HepG2 (cell line): ENCODE results near the gene HHATL. TPM values are rescaled to one million over a fixed set of nuclear protein-coding genes. Genes with fewer than 3 reads are reported as not detected.

Experiments
- NKX3-1 ChIP-seq: sonication (generic); formaldehyde crosslinking; IDR thresholded peaks from 2 replicates; pipeline ENCODE4 v1.5.0; 2020; ENCODE audit warnings: missing genetic modification reagents
- NR2F1 ChIP-seq, 2 experiments: fragments of 450-650 bp in 1 of 2; formaldehyde crosslinking in 1 of 2; IDR thresholded peaks; 2 replicates each; pipeline versions ENCODE4 v1.5.0 to v1.6.1; 2016 to 2020; ENCODE audit warnings: mild to moderate bottlenecking in 1 of 2, missing compliant biosample characterization in 1 of 2, missing genetic modification reagents in 1 of 2, moderate library complexity in 1 of 2
- PHF20 ChIP-seq: sonication (generic); formaldehyde crosslinking; IDR thresholded peaks from 2 replicates; pipeline ENCODE4 v1.5.0; 2020; ENCODE audit warnings: mild to moderate bottlenecking, missing genetic modification reagents
- ZNF3 ChIP-seq: IDR thresholded peaks from 2 replicates; pipeline ENCODE4 v1.7.0; 2017; ENCODE audit warnings: inconsistent platforms
- ZNF510 ChIP-seq: sonication (generic); formaldehyde crosslinking; IDR thresholded peaks from 2 replicates; pipeline ENCODE4 v1.4.0; 2020; ENCODE audit warnings: low read depth, mild to moderate bottlenecking, missing genetic modification reagents
- ZNF547 ChIP-seq: sonication (generic); formaldehyde crosslinking; IDR thresholded peaks from 2 replicates; pipeline ENCODE4 v1.5.1; 2020; ENCODE audit warnings: mild to moderate bottlenecking, missing genetic modification reagents
- ZNF773 ChIP-seq: sonication (generic); formaldehyde crosslinking; IDR thresholded peaks from 2 replicates; pipeline ENCODE4 v1.4.0; 2020; ENCODE audit warnings: missing genetic modification reagents, borderline replicate concordance
- ZSCAN30 ChIP-seq: sonication (generic); formaldehyde crosslinking; IDR thresholded peaks from 2 replicates; pipeline ENCODE4 v1.5.0; 2020; ENCODE audit warnings: mild to moderate bottlenecking, missing genetic modification reagents
- polyA plus RNA-seq, 8 experiments: library from polyadenylated mRNA; depleted of rRNA in 3 of 8; stranded (reverse) in 7 of 8; unstranded in 1 of 8; fragments of >200 nt; fragmentation: Illumina TruSeq in 4 of 8; extraction: Trizol in 4 of 8; gene quantifications; 2 replicates each; pipeline versions ENCODE4 v1.2.1 to v1.2.3, GENCODE V29; 2011 to 2016; ENCODE audit warnings: low read depth in 4 of 8, missing spikeins in 1 of 8, mixed read lengths in 1 of 8; ENCODE audit not compliant: insufficient read depth in 1 of 8
- total RNA-seq, 5 experiments: library from RNA; depleted of rRNA; stranded (reverse); fragments of >200 nt; fragmentation: Illumina TruSeq; extraction: Trizol; gene quantifications; 2 replicates each; pipeline ENCODE4 v1.2.3, GENCODE V29; 2016; ENCODE audit warnings: low read depth in 1 of 5
- TF ChIP-seq, protein P1 (sequence below): sonication (generic); formaldehyde crosslinking; IDR thresholded peaks from 2 replicates; pipeline ENCODE4 v1.4.0; 2020; ENCODE audit warnings: missing genetic modification reagents
- TF ChIP-seq, protein P2 (sequence below): sonication (generic); formaldehyde crosslinking; IDR thresholded peaks from 2 replicates; pipeline ENCODE4 v1.5.0; 2020; ENCODE audit warnings: missing genetic modification reagents
- TF ChIP-seq, protein P3 (sequence below): sonication (generic); formaldehyde crosslinking; IDR thresholded peaks from 2 replicates; pipeline ENCODE4 v1.4.0; 2020; ENCODE audit warnings: missing genetic modification reagents, borderline replicate concordance
- TF ChIP-seq, protein P4 (sequence below): sonication (generic); formaldehyde crosslinking; IDR thresholded peaks from 2 replicates; pipeline ENCODE4 v1.4.0; 2020; ENCODE audit warnings: missing genetic modification reagents
- TF ChIP-seq, protein P5 (sequence below): sonication (generic); formaldehyde crosslinking; IDR thresholded peaks from 2 replicates; pipeline ENCODE4 v1.4.0; 2020; ENCODE audit warnings: missing genetic modification reagents
- TF ChIP-seq, protein P6 (sequence below): sonication (generic); formaldehyde crosslinking; IDR thresholded peaks from 2 replicates; pipeline ENCODE4 v1.4.0; 2020; ENCODE audit warnings: mild to moderate bottlenecking, missing genetic modification reagents
- TF ChIP-seq, protein P7 (sequence below): fragments of 450-650 bp; IDR thresholded peaks from 2 replicates; pipeline ENCODE4 v1.6.1; 2017

HHATL gene
- total and polyA plus RNA-seq, 2 of the 13 experiments (the other 11 are each of a cell fraction or from before 2014, with no cell fraction given), result 0.26 TPM; not detected in 1

DNA sequence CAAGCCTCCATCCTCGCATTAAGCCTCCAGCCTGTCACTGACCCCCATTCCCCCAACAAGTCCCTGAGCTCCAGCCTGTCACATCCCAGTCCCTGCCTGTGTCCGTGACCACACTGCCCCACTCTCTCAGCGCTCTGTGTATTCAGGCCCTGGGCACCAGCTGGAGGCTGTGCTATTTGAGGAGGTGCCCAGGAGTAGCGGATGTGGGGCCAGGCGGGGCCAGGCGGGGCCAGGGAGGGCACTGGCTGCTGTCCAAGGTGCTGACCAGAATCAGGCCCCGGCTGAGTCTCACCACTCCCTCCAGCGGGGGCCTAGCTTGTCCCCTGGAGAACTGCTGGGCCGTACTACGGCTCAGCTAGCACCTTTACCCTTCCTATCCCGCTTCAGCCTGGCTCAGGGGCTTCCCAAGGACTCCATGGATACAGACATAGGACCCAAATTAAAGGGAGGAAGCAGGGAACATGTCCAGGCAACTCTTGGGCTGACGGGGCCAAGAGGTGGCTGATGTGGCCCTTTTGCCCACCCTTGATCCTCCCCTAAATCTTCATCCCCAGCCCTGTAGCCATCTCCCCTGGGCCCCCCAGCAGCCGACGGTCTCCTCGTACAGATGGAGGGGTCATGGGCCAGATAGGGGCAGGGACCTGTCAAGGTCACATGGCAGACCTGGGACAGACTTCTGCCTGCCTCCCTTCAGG, 1.1 kb downstream of the HHATL start (continued):
- TF ChIP-seq, protein P1, sequence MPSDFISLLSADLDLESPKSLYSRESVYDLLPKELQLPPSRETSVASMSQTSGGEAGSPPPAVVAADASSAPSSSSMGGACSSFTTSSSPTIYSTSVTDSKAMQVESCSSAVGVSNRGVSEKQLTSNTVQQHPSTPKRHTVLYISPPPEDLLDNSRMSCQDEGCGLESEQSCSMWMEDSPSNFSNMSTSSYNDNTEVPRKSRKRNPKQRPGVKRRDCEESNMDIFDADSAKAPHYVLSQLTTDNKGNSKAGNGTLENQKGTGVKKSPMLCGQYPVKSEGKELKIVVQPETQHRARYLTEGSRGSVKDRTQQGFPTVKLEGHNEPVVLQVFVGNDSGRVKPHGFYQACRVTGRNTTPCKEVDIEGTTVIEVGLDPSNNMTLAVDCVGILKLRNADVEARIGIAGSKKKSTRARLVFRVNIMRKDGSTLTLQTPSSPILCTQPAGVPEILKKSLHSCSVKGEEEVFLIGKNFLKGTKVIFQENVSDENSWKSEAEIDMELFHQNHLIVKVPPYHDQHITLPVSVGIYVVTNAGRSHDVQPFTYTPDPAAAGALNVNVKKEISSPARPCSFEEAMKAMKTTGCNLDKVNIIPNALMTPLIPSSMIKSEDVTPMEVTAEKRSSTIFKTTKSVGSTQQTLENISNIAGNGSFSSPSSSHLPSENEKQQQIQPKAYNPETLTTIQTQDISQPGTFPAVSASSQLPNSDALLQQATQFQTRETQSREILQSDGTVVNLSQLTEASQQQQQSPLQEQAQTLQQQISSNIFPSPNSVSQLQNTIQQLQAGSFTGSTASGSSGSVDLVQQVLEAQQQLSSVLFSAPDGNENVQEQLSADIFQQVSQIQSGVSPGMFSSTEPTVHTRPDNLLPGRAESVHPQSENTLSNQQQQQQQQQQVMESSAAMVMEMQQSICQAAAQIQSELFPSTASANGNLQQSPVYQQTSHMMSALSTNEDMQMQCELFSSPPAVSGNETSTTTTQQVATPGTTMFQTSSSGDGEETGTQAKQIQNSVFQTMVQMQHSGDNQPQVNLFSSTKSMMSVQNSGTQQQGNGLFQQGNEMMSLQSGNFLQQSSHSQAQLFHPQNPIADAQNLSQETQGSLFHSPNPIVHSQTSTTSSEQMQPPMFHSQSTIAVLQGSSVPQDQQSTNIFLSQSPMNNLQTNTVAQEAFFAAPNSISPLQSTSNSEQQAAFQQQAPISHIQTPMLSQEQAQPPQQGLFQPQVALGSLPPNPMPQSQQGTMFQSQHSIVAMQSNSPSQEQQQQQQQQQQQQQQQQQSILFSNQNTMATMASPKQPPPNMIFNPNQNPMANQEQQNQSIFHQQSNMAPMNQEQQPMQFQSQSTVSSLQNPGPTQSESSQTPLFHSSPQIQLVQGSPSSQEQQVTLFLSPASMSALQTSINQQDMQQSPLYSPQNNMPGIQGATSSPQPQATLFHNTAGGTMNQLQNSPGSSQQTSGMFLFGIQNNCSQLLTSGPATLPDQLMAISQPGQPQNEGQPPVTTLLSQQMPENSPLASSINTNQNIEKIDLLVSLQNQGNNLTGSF (CRISPR knock-in tag), result peak; percentile 93
- TF ChIP-seq, protein P2, sequence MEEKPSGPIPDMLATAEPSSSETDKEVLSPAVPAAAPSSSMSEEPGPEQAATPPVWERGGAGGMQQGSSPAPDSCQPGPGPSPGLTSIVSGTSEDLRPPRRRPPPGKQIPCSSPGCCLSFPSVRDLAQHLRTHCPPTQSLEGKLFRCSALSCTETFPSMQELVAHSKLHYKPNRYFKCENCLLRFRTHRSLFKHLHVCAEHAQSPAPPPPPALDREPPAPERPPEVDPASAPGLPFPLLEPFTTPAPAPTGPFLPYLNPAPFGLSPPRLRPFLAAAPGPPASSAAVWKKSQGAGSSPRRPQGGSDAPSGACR (CRISPR knock-in tag), result no peak
- TF ChIP-seq PHF20 (CRISPR knock-in tag) (0 out of 2 replicates have a peak, but pooled peaks have one; percentile 39), ZNF3 (CRISPR knock-in tag) (no peak), ZSCAN30 (CRISPR knock-in tag) (no peak), ZNF547 (CRISPR knock-in tag) (peak; percentile 65; the same call in 1 of the 2 replicates), ZNF510 (CRISPR knock-in tag) (0 out of 2 replicates have a peak, but pooled peaks have one; percentile 40), NR2F1 (CRISPR knock-in tag; IDR thresholded peaks at IDR 0.05) (peak in 1 of 2 experiments; percentile 53; a peak in 1 of 4 replicates), ZNF773 (CRISPR knock-in tag) (peak; percentile 95; the same call in 1 of the 2 replicates), NKX3-1 (CRISPR knock-in tag) (peak; percentile 96)
- TF ChIP-seq, protein P3, sequence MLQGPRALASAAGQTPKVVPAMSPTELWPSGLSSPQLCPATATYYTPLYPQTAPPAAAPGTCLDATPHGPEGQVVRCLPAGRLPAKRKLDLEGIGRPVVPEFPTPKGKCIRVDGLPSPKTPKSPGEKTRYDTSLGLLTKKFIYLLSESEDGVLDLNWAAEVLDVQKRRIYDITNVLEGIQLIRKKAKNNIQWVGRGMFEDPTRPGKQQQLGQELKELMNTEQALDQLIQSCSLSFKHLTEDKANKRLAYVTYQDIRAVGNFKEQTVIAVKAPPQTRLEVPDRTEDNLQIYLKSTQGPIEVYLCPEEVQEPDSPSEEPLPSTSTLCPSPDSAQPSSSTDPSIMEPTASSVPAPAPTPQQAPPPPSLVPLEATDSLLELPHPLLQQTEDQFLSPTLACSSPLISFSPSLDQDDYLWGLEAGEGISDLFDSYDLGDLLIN (CRISPR knock-in tag), result peak; percentile 83; the same call in 1 of the 2 replicates
- TF ChIP-seq, protein P4, sequence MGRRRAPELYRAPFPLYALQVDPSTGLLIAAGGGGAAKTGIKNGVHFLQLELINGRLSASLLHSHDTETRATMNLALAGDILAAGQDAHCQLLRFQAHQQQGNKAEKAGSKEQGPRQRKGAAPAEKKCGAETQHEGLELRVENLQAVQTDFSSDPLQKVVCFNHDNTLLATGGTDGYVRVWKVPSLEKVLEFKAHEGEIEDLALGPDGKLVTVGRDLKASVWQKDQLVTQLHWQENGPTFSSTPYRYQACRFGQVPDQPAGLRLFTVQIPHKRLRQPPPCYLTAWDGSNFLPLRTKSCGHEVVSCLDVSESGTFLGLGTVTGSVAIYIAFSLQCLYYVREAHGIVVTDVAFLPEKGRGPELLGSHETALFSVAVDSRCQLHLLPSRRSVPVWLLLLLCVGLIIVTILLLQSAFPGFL, result peak; percentile 78; the same call in 1 of the 2 replicates
- TF ChIP-seq, protein P5, sequence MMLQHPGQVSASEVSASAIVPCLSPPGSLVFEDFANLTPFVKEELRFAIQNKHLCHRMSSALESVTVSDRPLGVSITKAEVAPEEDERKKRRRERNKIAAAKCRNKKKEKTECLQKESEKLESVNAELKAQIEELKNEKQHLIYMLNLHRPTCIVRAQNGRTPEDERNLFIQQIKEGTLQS (CRISPR knock-in tag), result peak; percentile 63
- TF ChIP-seq, protein P6, sequence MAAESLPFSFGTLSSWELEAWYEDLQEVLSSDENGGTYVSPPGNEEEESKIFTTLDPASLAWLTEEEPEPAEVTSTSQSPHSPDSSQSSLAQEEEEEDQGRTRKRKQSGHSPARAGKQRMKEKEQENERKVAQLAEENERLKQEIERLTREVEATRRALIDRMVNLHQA (CRISPR knock-in tag), result no peak
- TF ChIP-seq, protein P7, sequence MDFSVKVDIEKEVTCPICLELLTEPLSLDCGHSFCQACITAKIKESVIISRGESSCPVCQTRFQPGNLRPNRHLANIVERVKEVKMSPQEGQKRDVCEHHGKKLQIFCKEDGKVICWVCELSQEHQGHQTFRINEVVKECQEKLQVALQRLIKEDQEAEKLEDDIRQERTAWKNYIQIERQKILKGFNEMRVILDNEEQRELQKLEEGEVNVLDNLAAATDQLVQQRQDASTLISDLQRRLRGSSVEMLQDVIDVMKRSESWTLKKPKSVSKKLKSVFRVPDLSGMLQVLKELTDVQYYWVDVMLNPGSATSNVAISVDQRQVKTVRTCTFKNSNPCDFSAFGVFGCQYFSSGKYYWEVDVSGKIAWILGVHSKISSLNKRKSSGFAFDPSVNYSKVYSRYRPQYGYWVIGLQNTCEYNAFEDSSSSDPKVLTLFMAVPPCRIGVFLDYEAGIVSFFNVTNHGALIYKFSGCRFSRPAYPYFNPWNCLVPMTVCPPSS, result no peak
